Adrenal gland (tissue), 12 donors: ENCODE data around the gene MTA3. TPM values are rescaled to one million over a fixed set of nuclear protein-coding genes. Genes with fewer than 3 reads are reported as not detected.
"Not testable (repeated sequence)": the region's sequence is repeated elsewhere in the genome, so short reads cannot be mapped to it uniquely, and the experiment has no call there.

Experiments used
- DNase-seq, 7 donors: peaks; one replicate each; pipeline ENCODE4 v3.0.0-alpha.2; 2019 to 2020
- H3K27ac ChIP-seq, 5 donors: fragments of 200-600 bp; sonication (generic) in 4 of 5; 1 replicate in 3 of 5; 2 replicates in 2 of 5; pipeline versions ENCODE4 v1.5.1 to v1.8.0; 2016 to 2020; ENCODE audit warnings: mild to moderate bottlenecking in 1 of 5
- H3K27me3 ChIP-seq: fragments of 200-600 bp; 2 replicates; pipeline ENCODE4 v1.8.0; 2021
- H3K36me3 ChIP-seq, 2 donors: fragments of 200-600 bp; replicated peaks in 1 of 2; 1 replicate in 1 of 2; 2 replicates in 1 of 2; pipeline versions ENCODE4 v1.5.1 to v1.8.0; 2018 to 2022
- H3K4me1 ChIP-seq, 2 donors: fragments of 200-600 bp; replicated peaks in 1 of 2; 1 replicate in 1 of 2; 2 replicates in 1 of 2; pipeline versions ENCODE4 v1.5.1 to v1.8.0; 2018 to 2021
- H3K4me3 ChIP-seq, 4 donors: fragments of 200-600 bp; sonication (generic) in 3 of 4; one replicate each; pipeline ENCODE4 v1.5.1; 2016 to 2018
- H3K9me3 ChIP-seq, 3 donors: fragments of 200-600 bp; sonication (generic) in 1 of 3; replicated peaks in 1 of 3; 1 replicate in 2 of 3; 2 replicates in 1 of 3; pipeline versions ENCODE4 v1.5.1 to v1.8.0; 2016 to 2021
- POLR2A ChIP-seq, 2 donors: fragments of 450-650 bp; IDR thresholded peaks; one replicate each; pipeline ENCODE4 v1.6.1; 2017; ENCODE audit warnings: antibody characterized with exemption in 2 of 2, mild to moderate bottlenecking in 2 of 2, moderate library complexity in 1 of 2
- WGBS, 4 donors: extraction: QIAGEN DNeasy Blood & Tissue Kit in 2 of 4; methylation state at CpG; one replicate each; pipeline versions ENCODE4 v1.1.5 to v1.1.7; 2013 to 2017; 5-methylcytosine and 5-hydroxymethylcytosine counted together
- intact Hi-C, 2 donors: fragments of 100-400 bp; cut with DNase I; formaldehyde crosslinking; loops; one replicate each; pipeline versions ENCODE4 v1.14.1 to v1.15.0; 2022 to 2023
- polyA plus RNA-seq, 3 donors: library from polyadenylated mRNA; stranded (reverse); fragments of 200-250 nt in 2 of 3; fragments of 350-450 nt in 1 of 3; fragmentation: Illumina TruSeq in 1 of 3; extraction: RNeasy Lipid Tissue Mini Kit (QIAGEN cat#74804) in 1 of 3; gene quantifications; one replicate each; pipeline ENCODE4 v1.2.3, GENCODE V29; 2013 to 2014
- total RNA-seq, 9 donors: library from RNA; depleted of rRNA in 4 of 9; stranded (reverse); fragments of >200 nt in 4 of 9; fragments of 120-200 nt in 1 of 9; fragmentation: NEBNext Ultra II Directional in 1 of 9; extraction: Animal tissue kit (Norgen Biotek cat#: 25700) in 1 of 9; gene quantifications; one replicate each; pipeline versions ENCODE4 v1.1.0 to v1.2.4, GENCODE V29; 2013 to 2023
- TF ChIP-seq, protein P1 (sequence below), 6 experiments: fragments of 450-650 bp in 4 of 6; fragments of 200-600 bp in 2 of 6; sonication (generic) in 1 of 6; IDR thresholded peaks; 1 replicate in 5 of 6; 2 replicates in 1 of 6; pipeline versions ENCODE4 v1.5.1 to v1.8.0; 2016 to 2021; ENCODE audit warnings: antibody characterized with exemption in 6 of 6, mild to moderate bottlenecking in 2 of 6, moderate library complexity in 1 of 6
- donor health status: healthy with polysubstance abuse.
- donor health status: Bipolar disorder and iron deficiency.
- donor health status: DM: yes; HTN: yes; CAD: no.
- donor health status: DM: no; HTN: no; CAD: no.
- donor health status: DM: no; HTN: no; CAD: no.
- donor health status: DM: yes; HTN: yes; CAD: no.

Gene MTA3
- total and polyA plus RNA-seq, 12 donors, result 51.5 to 168 (median 91.2) TPM

DNA sequence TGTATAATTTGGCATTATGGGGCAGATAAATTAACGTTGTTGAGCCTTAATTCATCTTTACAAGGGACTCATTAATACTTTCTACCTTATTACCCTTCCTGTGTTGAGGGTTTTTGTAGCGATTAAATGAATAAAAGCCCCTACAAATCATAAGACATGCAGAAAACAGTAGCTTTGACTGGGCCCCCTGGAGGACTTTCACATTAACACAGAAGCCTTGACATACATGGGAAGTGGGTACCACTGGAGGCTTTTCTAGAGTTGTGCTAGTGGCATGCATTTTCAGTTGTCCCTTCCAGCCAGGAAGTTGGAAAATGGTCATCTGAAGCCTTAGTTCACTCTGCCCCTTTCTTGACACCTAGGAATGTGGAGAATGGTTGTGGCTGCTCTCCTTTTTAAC lies 30.2 kb downstream of the MTA3 start:
- Histone ChIP-seq H3K27ac (peak overlapping the region in 1 of 5 donors; percentile 8), H3K27me3 (no peaks in the 10 kb centered on the region), H3K9me3 (no peaks in the 10 kb centered on the region), H3K4me3 (no peak overlapping the region), H3K36me3 (no peaks in the 10 kb centered on the region), H3K4me1 (peaks cover 8 to 36% of the 10 kb centered on the region in 2 donors)
- WGBS, 4 donors, result 74 to 83% (median 78%) methylated on average over 2 of the region's 2 CpGs
- intact Hi-C loops, result no loop called here
- TF ChIP-seq, protein P1, sequence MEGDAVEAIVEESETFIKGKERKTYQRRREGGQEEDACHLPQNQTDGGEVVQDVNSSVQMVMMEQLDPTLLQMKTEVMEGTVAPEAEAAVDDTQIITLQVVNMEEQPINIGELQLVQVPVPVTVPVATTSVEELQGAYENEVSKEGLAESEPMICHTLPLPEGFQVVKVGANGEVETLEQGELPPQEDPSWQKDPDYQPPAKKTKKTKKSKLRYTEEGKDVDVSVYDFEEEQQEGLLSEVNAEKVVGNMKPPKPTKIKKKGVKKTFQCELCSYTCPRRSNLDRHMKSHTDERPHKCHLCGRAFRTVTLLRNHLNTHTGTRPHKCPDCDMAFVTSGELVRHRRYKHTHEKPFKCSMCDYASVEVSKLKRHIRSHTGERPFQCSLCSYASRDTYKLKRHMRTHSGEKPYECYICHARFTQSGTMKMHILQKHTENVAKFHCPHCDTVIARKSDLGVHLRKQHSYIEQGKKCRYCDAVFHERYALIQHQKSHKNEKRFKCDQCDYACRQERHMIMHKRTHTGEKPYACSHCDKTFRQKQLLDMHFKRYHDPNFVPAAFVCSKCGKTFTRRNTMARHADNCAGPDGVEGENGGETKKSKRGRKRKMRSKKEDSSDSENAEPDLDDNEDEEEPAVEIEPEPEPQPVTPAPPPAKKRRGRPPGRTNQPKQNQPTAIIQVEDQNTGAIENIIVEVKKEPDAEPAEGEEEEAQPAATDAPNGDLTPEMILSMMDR (IDR thresholded peaks at IDR 0.05), result no peak
- TF ChIP-seq POLR2A (IDR thresholded peaks at IDR 0.05), result no peak
- no peak for DNase-seq

DNA sequence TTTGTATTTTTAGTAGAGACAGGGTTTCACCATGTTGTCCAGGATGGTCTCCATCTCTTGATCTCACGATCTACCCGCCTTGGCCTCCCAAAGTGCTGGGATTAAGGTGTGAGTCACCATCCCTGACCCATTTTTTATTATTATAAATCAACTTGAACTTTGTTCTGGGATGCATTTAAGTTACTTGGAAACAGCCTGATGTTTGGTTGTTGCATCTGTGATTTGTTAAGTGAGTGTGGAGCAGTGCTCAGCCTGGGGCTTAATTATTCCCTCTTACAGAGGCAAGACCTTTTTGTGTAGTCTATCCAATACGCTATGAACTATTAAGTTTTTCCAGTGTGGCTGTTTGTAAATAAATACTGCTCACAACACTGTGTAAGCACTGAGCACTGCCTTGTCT lies 32.6 kb downstream of the MTA3 start:
- no peak for TF ChIP-seq POLR2A (IDR thresholded peaks at IDR 0.05)
- TF ChIP-seq, protein P1 (IDR thresholded peaks at IDR 0.05), result no peak
- H3K36me3 ChIP-seq, result no peaks in the 10 kb centered on the region
- intact Hi-C loops, result no loop called here

DNA sequence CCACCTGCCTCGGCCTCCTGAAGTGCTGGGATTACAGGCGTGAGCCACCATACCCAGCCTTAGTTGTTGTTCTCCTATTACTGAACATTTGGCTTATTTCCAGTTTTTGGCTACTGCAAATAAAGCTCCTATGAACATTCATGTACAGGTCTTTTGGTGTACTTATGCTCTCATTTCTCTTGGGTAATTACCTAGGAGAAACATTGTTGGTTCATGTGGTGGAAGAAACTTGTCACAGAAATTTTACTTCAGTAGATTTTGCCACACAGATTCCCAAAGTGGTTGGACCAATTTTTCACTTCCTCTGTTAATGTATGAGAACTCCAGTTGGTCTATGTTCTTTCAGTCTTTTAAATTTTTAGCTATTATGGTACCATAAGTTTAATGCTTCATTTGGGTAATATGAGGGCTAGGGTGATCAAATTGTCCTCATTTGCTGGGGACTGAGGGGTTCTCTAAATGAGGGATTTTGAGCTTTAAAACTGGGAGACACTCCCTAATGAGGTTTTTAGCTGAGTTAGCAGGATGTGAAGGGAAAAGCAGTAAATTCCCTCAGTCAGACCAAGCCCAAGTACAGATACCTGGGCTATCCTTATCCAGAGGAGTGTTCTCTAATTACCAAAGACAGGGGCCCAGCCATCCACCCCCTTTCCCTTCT lies 33.9 kb downstream of the MTA3 start:
- peaks cover 0 to 21% of the 10 kb centered on the region in 2 donors for H3K4me1 ChIP-seq
- intact Hi-C loops, result no loop called here
- WGBS, 4 donors, result 89 to 96% (median 95%) methylated on average over 2 of the region's 2 CpGs

More for the DNA sequence above, 32.6 kb downstream of the MTA3 start:
- no peak overlapping the region for H3K4me3 ChIP-seq
- peak in 1 of 7 donors; percentile 45 for DNase-seq
- H3K4me1 ChIP-seq, result peaks cover 8 to 30% of the 10 kb centered on the region in 2 donors
- no peaks in the 10 kb centered on the region for H3K27me3 ChIP-seq
- peak overlapping the region in 2 of 5 donors; percentile 18 to 23 for H3K27ac ChIP-seq
- H3K9me3 ChIP-seq, result no peaks in the 10 kb centered on the region
- 54 to 71% (median 57%) methylated on average over 3 of the region's 3 CpGs for WGBS, 4 donors

DNA sequence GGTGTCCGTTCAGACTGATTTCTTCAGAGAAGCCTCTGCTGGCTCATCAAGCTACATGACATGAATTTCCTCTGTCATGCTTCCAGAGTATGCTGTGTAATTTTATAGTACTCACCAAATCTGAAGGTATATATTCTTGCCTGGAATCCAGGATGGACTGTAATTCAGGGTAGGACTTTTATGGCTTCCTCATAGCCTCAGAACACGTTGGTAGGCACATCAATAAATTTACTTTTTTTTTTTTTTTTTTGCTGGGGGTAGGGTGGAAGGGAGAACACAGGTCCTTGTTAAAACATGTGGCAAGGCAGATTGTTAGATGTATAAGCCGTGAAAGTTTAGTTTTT lies 34.4 kb downstream of the MTA3 start:
- Histone ChIP-seq H3K4me3 (no peak overlapping the region), H3K9me3 (no peaks in the 10 kb centered on the region), H3K27ac (no peak overlapping the region), H3K27me3 (no peaks in the 10 kb centered on the region), H3K4me1 (peaks cover 0 to 21% of the 10 kb centered on the region in 2 donors), H3K36me3 (no peaks in the 10 kb centered on the region)
- TF ChIP-seq POLR2A (IDR thresholded peaks at IDR 0.05), result no peak
- intact Hi-C loops, result no loop called here
- DNase-seq, result no peak
- WGBS, 4 donors, result 67 to 77% (median 71%) methylated on average over 3 of the region's 3 CpGs

More for the DNA sequence above, 33.9 kb downstream of the MTA3 start:
- DNase-seq, result peak in 1 of 7 donors; percentile 39
- no peak for TF ChIP-seq POLR2A (IDR thresholded peaks at IDR 0.05)
- TF ChIP-seq, protein P1 (IDR thresholded peaks at IDR 0.05), result no peak
- H3K4me3 ChIP-seq, result no peak overlapping the region
- no peaks in the 10 kb centered on the region for H3K36me3 ChIP-seq
- H3K27ac ChIP-seq, result no peak overlapping the region
- no peaks in the 10 kb centered on the region for H3K9me3 ChIP-seq
- no peaks in the 10 kb centered on the region for H3K27me3 ChIP-seq

DNA sequence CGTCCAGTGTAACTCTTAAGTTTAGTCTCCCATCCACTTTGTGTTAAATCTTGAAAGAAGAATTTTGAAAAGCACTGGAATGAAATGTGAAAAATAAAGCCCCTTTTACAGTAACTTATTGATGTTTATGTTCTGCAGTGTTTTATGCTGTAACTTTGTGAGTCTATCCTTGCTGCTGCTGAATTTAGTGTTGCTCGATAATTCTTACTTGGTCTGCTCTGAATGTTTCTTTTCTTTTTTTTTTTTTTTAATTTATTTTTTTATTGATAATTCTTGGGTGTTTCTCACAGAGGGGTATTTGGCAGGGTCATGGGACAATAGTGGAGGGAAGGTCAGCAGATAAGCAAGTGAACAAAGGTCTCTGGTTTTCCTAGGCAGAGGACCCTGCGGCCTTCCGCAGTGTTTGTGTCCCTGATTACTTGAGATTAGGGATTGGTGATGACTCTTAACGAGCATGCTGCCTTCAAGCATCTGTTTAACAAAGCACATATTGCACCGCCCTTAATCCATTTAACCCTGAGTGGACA lies 36.0 kb downstream of the MTA3 start:
- intact Hi-C loops, H3K27me3 ChIP-seq, DNase-seq, H3K4me3 ChIP-seq, H3K9me3 ChIP-seq, H3K36me3 ChIP-seq: not testable (repeated sequence)
- Histone ChIP-seq H3K4me1 (peaks cover 0 to 21% of the 10 kb centered on the region in 2 donors), H3K27ac (peak overlapping the region in 2 of 5 donors; percentile 19 to 29)
- WGBS, 4 donors, result 52 to 77% (median 61%) methylated on average over 3 to 6 of the region's 6 CpGs

DNA sequence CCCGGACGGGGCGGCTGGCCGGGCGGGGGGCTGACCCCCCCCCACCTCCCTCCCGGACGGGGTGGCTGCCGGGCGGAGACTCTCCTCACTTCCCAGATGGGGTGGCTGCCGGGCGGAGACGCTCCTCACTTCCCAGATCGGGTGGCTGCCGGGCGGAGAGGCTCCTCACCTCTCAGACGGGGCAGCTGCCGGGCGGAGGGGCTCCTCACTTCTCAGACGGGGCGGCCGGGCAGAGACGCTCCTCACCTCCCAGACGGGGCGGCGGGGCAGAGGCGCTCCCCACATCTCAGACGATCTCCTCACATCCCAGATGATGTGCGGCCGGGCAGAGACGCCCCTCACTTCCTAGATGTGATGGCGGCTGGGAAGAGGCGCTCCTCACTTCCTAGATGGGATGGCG lies 37.7 kb downstream of the MTA3 start:
- H3K27ac ChIP-seq, H3K9me3 ChIP-seq, H3K27me3 ChIP-seq, H3K4me3 ChIP-seq, DNase-seq, intact Hi-C loops: not testable (repeated sequence)
- H3K36me3 ChIP-seq, result peaks cover 0 to 17% of the 10 kb centered on the region in 2 donors
- peaks cover 0 to 15% of the 10 kb centered on the region in 2 donors for H3K4me1 ChIP-seq
- WGBS, 4 donors, result 97 to 99% (median 97%) methylated on average over 12 to 22 of the region's 33 CpGs; no CpG with 5 or more reads in 1 of the 4 donors
